PFSK-1 (cell line): ENCODE data around the gene ERC1.

Experiments
- POLR2AphosphoS5 ChIP-seq: IDR thresholded peaks from 2 replicates; pipeline ENCODE4 v1.6.1; 2012; ENCODE audit warnings: low read depth, mild to moderate bottlenecking, control low read depth, low read length, moderate library complexity
- SIN3A ChIP-seq: IDR thresholded peaks from 2 replicates; pipeline ENCODE4 v1.6.1; 2012; ENCODE audit warnings: mild to moderate bottlenecking, low read length, moderate library complexity, borderline replicate concordance; ENCODE audit not compliant: insufficient read depth
- TAF1 ChIP-seq: IDR thresholded peaks from 2 replicates; pipeline ENCODE4 v1.6.1; 2012; ENCODE audit warnings: low read length, control low read depth, borderline replicate concordance; ENCODE audit not compliant: insufficient read depth
- TF ChIP-seq, protein P1 (sequence below), 2 experiments: IDR thresholded peaks; 2 replicates each; pipeline versions ENCODE4 v1.6.1 to v1.8.0; 2011 to 2012; ENCODE audit warnings: low read depth in 2 of 2, low read length in 2 of 2, control low read depth in 1 of 2, inconsistent platforms in 1 of 2, mild to moderate bottlenecking in 1 of 2, moderate library complexity in 1 of 2; ENCODE audit not compliant: insufficient read depth in 1 of 2

DNA sequence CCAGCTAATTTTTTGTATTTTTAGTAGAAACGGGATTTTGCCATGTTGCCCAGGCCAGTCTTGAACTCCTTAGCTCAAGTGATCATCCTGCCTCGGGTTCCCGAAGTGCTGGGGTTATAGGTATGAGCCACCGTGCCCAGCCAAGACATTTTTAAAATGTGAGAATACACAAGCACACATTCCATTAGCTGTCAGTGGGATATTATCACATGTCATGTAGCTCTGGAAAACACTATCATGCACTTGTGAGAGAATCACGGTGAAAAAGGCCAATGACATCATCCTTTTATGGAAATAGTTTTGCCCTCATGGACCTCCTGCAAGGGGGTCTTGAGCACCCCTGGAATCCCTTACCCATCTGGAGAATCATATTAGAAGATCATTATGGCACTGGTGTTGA lies 28.3 kb downstream of the ERC1 start:
- no peak for TF ChIP-seq SIN3A
- TF ChIP-seq POLR2AphosphoS5 = no peak
- TF ChIP-seq, protein P1, sequence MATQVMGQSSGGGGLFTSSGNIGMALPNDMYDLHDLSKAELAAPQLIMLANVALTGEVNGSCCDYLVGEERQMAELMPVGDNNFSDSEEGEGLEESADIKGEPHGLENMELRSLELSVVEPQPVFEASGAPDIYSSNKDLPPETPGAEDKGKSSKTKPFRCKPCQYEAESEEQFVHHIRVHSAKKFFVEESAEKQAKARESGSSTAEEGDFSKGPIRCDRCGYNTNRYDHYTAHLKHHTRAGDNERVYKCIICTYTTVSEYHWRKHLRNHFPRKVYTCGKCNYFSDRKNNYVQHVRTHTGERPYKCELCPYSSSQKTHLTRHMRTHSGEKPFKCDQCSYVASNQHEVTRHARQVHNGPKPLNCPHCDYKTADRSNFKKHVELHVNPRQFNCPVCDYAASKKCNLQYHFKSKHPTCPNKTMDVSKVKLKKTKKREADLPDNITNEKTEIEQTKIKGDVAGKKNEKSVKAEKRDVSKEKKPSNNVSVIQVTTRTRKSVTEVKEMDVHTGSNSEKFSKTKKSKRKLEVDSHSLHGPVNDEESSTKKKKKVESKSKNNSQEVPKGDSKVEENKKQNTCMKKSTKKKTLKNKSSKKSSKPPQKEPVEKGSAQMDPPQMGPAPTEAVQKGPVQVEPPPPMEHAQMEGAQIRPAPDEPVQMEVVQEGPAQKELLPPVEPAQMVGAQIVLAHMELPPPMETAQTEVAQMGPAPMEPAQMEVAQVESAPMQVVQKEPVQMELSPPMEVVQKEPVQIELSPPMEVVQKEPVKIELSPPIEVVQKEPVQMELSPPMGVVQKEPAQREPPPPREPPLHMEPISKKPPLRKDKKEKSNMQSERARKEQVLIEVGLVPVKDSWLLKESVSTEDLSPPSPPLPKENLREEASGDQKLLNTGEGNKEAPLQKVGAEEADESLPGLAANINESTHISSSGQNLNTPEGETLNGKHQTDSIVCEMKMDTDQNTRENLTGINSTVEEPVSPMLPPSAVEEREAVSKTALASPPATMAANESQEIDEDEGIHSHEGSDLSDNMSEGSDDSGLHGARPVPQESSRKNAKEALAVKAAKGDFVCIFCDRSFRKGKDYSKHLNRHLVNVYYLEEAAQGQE (IDR thresholded peaks at IDR 0.05; ENCODE audit: insufficient read depth in 1 of 2, low read depth in 2 of 2, low read length in 2 of 2) = no peak
- TF ChIP-seq TAF1 = no peak
